Astrocyte (in vitro differentiated cells and primary cell): Measurements from ENCODE around the gene FAM241A. TPM values are rescaled to one million over a fixed set of nuclear protein-coding genes. Genes with fewer than 3 reads are reported as not detected.

ENCODE experiments used
- DNase-seq: peaks from one replicate; pipeline ENCODE4 v3.0.0-alpha.2; 2010; ENCODE audit warnings: low read depth
- FAIRE-seq: peaks from 2 replicates; lab custom pipeline; 2011; peaks lifted over from hg19 to GRCh38; lab: Jason Lieb, UNC
- H2AFZ ChIP-seq: 2 replicates; pipeline ENCODE4 v1.6.0; 2012; ENCODE audit warnings: low read depth, low read length, inconsistent platforms
- H3K27ac ChIP-seq: 2 replicates; pipeline ENCODE4 v1.5.1; 2011; ENCODE audit warnings: low read depth, low read length, inconsistent platforms
- H3K27me3 ChIP-seq: 2 replicates; pipeline ENCODE4 v1.6.0; 2011; ENCODE audit warnings: low read length, inconsistent platforms; ENCODE audit not compliant: insufficient read depth
- H3K36me3 ChIP-seq: 2 replicates; pipeline ENCODE4 v1.5.1; 2011; ENCODE audit warnings: low read length, inconsistent platforms; ENCODE audit not compliant: insufficient read depth
- H3K4me1 ChIP-seq: 2 replicates; pipeline ENCODE4 v1.5.1; 2011; ENCODE audit warnings: low read length, inconsistent platforms; ENCODE audit not compliant: insufficient read depth
- H3K4me2 ChIP-seq: 2 replicates; pipeline ENCODE4 v1.6.0; 2012; ENCODE audit warnings: low read length, inconsistent platforms
- H3K4me3 ChIP-seq: 2 replicates; pipeline ENCODE4 v1.5.1; 2011; ENCODE audit warnings: low read depth, mild to moderate bottlenecking, low read length, inconsistent platforms; ENCODE audit not compliant: insufficient read depth
- H3K79me2 ChIP-seq: 2 replicates; pipeline ENCODE4 v1.6.0; 2012; ENCODE audit warnings: mild to moderate bottlenecking, low read length, inconsistent platforms; ENCODE audit not compliant: insufficient read depth
- H3K9ac ChIP-seq: 2 replicates; pipeline ENCODE4 v1.6.0; 2012; ENCODE audit warnings: mild to moderate bottlenecking, low read length, inconsistent platforms
- H3K9me3 ChIP-seq: 2 replicates; pipeline ENCODE4 v1.5.1; 2012; ENCODE audit warnings: low read depth, mild to moderate bottlenecking, low read length, inconsistent platforms; ENCODE audit not compliant: insufficient read depth
- H4K20me1 ChIP-seq: 2 replicates; pipeline ENCODE4 v1.6.0; 2012; ENCODE audit warnings: low read length, inconsistent platforms; ENCODE audit not compliant: insufficient read depth
- H3K27ac Mint-ChIP-seq: one replicate; pipeline ENCODE4 v1.8.0; 2021; ENCODE audit warnings: mild to moderate bottlenecking, mixed read lengths; ENCODE audit not compliant: unreplicated experiment
- H3K27me3 Mint-ChIP-seq: one replicate; pipeline ENCODE4 v1.8.0; 2021; ENCODE audit warnings: low read depth, mixed read lengths; ENCODE audit not compliant: unreplicated experiment
- H3K36me3 Mint-ChIP-seq: one replicate; pipeline ENCODE4 v1.8.0; 2021; ENCODE audit warnings: low read depth, mixed read lengths; ENCODE audit not compliant: unreplicated experiment
- H3K4me1 Mint-ChIP-seq: one replicate; pipeline ENCODE4 v1.8.0; 2021; ENCODE audit warnings: low read depth, mixed read lengths; ENCODE audit not compliant: unreplicated experiment
- H3K4me3 Mint-ChIP-seq: one replicate; pipeline ENCODE4 v1.8.0; 2021; ENCODE audit warnings: mild to moderate bottlenecking, moderate library complexity, mixed read lengths; ENCODE audit not compliant: unreplicated experiment
- H3K9me3 Mint-ChIP-seq: one replicate; pipeline ENCODE4 v1.8.0; 2021; ENCODE audit warnings: mild to moderate bottlenecking, mixed read lengths; ENCODE audit not compliant: unreplicated experiment
- CTCF ChIP-seq: IDR thresholded peaks from 2 replicates; pipeline ENCODE4 v1.5.1; 2011; ENCODE audit warnings: low read depth, mild to moderate bottlenecking, inconsistent platforms, low read length, moderate library complexity; ENCODE audit not compliant: insufficient read depth
- EZH2 ChIP-seq: IDR thresholded peaks from 2 replicates; pipeline ENCODE4 v1.6.1; 2012; ENCODE audit warnings: mild to moderate bottlenecking, low read length, inconsistent platforms; ENCODE audit not compliant: insufficient read depth
- total RNA-seq: library from RNA; stranded (reverse); gene quantifications from 2 replicates; pipeline ENCODE4 v1.2.1, GENCODE V29; 2021

Gene FAM241A
- total RNA-seq, 1 donor from 2014 or later = 1.7 TPM

GRCh38 chr4:112172180-112172579 lies 26.9 kb downstream of the FAM241A start:
- no peak for FAIRE-seq
- no peaks in the 10 kb centered on the region for H3K9me3 ChIP-seq
- H2AFZ ChIP-seq = no peak overlapping the region
- Mint-ChIP-seq H3K4me1 (peaks cover 33% of the 10 kb centered on the region), H3K36me3 (no peaks in the 10 kb centered on the region), H3K27ac (no peak overlapping the region), H3K9me3 (no peaks in the 10 kb centered on the region), H3K4me3 (no peak overlapping the region), H3K27me3 (no peaks in the 10 kb centered on the region)
- no peak overlapping the region for H3K4me2 ChIP-seq
- no peak overlapping the region for H3K4me3 ChIP-seq
- TF ChIP-seq EZH2 (no peak), CTCF (no peak)
- no peak overlapping the region for H3K9ac ChIP-seq
- DNase-seq = no peak
- H3K4me1 ChIP-seq = no peaks in the 10 kb centered on the region
- H3K27me3 ChIP-seq = no peaks in the 10 kb centered on the region
- H3K36me3 ChIP-seq = no peaks in the 10 kb centered on the region
- H3K79me2 ChIP-seq = no peaks in the 10 kb centered on the region
- no peak overlapping the region for H3K27ac ChIP-seq
- no peaks in the 10 kb centered on the region for H4K20me1 ChIP-seq

- DNase-seq (no peak), FAIRE-seq (no peak)
- Histone ChIP-seq H3K4me3 (no peak overlapping the region), H2AFZ (no peak overlapping the region), H3K79me2 (no peaks in the 10 kb centered on the region), H3K9me3 (no peaks in the 10 kb centered on the region), H3K27ac (no peak overlapping the region), H3K4me1 (no peaks in the 10 kb centered on the region), H3K27me3 (no peaks in the 10 kb centered on the region), H3K9ac (no peak overlapping the region), H3K36me3 (no peaks in the 10 kb centered on the region), H4K20me1 (no peaks in the 10 kb centered on the region), H3K4me2 (no peak overlapping the region)
- no peaks in the 10 kb centered on the region for H3K27me3 Mint-ChIP-seq
- no peak overlapping the region for H3K27ac Mint-ChIP-seq
- no peaks in the 10 kb centered on the region for H3K9me3 Mint-ChIP-seq
- no peak for TF ChIP-seq EZH2
- no peak for TF ChIP-seq CTCF
- no peaks in the 10 kb centered on the region for H3K36me3 Mint-ChIP-seq
- H3K4me3 Mint-ChIP-seq = no peak overlapping the region
- H3K4me1 Mint-ChIP-seq = peaks cover 21% of the 10 kb centered on the region
Measured at GRCh38 chr4:112173593-112174558, 28.6 kb downstream of the FAM241A start.

- FAIRE-seq (no peak), DNase-seq (no peak)
- no peak overlapping the region for H2AFZ ChIP-seq
- H3K27ac ChIP-seq = no peak overlapping the region
- Mint-ChIP-seq H3K9me3 (no peaks in the 10 kb centered on the region), H3K36me3 (no peaks in the 10 kb centered on the region), H3K4me1 (peaks cover 8% of the 10 kb centered on the region), H3K27ac (no peak overlapping the region), H3K27me3 (no peaks in the 10 kb centered on the region), H3K4me3 (no peak overlapping the region)
- H3K27me3 ChIP-seq = no peaks in the 10 kb centered on the region
- H3K4me2 ChIP-seq = no peak overlapping the region
- H3K4me3 ChIP-seq = no peak overlapping the region
- H3K9me3 ChIP-seq = no peaks in the 10 kb centered on the region
- H3K9ac ChIP-seq = no peak overlapping the region
- no peak for TF ChIP-seq CTCF
- no peak for TF ChIP-seq EZH2
- no peaks in the 10 kb centered on the region for H3K79me2 ChIP-seq
- no peaks in the 10 kb centered on the region for H4K20me1 ChIP-seq
- H3K4me1 ChIP-seq = no peaks in the 10 kb centered on the region
- no peaks in the 10 kb centered on the region for H3K36me3 ChIP-seq
Measured at GRCh38 chr4:112175840-112176239, 30.6 kb downstream of the FAM241A start.
